HepG2 (cell line): ENCODE measurements around the gene TBL2. TPM values are rescaled to one million over a fixed set of nuclear protein-coding genes. Genes with fewer than 3 reads are reported as not detected.

ENCODE experiments used
- FOXA1 ChIP-seq, 2 experiments: fragments of 450-650 bp in 1 of 2; sonication (generic) in 1 of 2; formaldehyde crosslinking in 1 of 2; IDR thresholded peaks; 2 replicates each; pipeline versions ENCODE4 v1.4.0 to v1.6.1; 2016 to 2020; ENCODE audit warnings: missing genetic modification reagents in 1 of 2
- LRRFIP1 ChIP-seq: sonication (generic); formaldehyde crosslinking; conservative IDR thresholded peaks from 2 replicates; pipeline ENCODE4 v1.4.0; 2020; ENCODE audit warnings: missing genetic modification reagents
- SCMH1 ChIP-seq: sonication (generic); formaldehyde crosslinking; IDR thresholded peaks from 2 replicates; pipeline ENCODE4 v1.9.0; 2021; ENCODE audit warnings: missing genetic modification reagents, mild to moderate bottlenecking, borderline replicate concordance
- SRSF9 ChIP-seq: fragments of 200-400 bp; formaldehyde crosslinking; IDR thresholded peaks from 2 replicates; pipeline ENCODE4 v1.6.1; 2018; ENCODE audit warnings: borderline replicate concordance, mild to moderate bottlenecking, low read depth, low read length; ENCODE audit not compliant: insufficient read depth, poor library complexity, severe bottlenecking
- TCF7 ChIP-seq: sonication (generic); IDR thresholded peaks from 2 replicates; pipeline ENCODE4 v1.6.1; 2016; ENCODE audit warnings: antibody characterized with exemption, low read depth
- TEAD3 ChIP-seq: optimal IDR thresholded peaks from 2 replicates; pipeline ENCODE3; 2016; ENCODE audit warnings: borderline replicate concordance
- ZNF124 ChIP-seq: sonication (generic); formaldehyde crosslinking; IDR thresholded peaks from 2 replicates; pipeline ENCODE4 v1.4.0; 2020; ENCODE audit warnings: missing genetic modification reagents
- ZNF552 ChIP-seq: sonication (generic); formaldehyde crosslinking; IDR thresholded peaks from 2 replicates; pipeline ENCODE4 v1.9.0; 2022; ENCODE audit warnings: missing genetic modification reagents, mild to moderate bottlenecking, borderline replicate concordance
- ZNF569 ChIP-seq: sonication (generic); formaldehyde crosslinking; IDR thresholded peaks from 2 replicates; pipeline ENCODE4 v1.5.0; 2020; ENCODE audit warnings: mild to moderate bottlenecking, missing genetic modification reagents, moderate library complexity, borderline replicate concordance
- ZNF83 ChIP-seq: sonication (generic); formaldehyde crosslinking; IDR thresholded peaks from 2 replicates; pipeline ENCODE4 v1.4.0; 2020; ENCODE audit warnings: missing genetic modification reagents, mild to moderate bottlenecking, borderline replicate concordance
- ZSCAN21 ChIP-seq: sonication (generic); formaldehyde crosslinking; IDR thresholded peaks from 2 replicates; pipeline ENCODE4 v1.8.0; 2022; ENCODE audit warnings: mild to moderate bottlenecking, missing genetic modification reagents, moderate library complexity, borderline replicate concordance
- polyA plus RNA-seq, 8 experiments: library from polyadenylated mRNA; depleted of rRNA in 3 of 8; stranded (reverse) in 7 of 8; unstranded in 1 of 8; fragments of >200 nt; fragmentation: Illumina TruSeq in 4 of 8; extraction: Trizol in 4 of 8; gene quantifications; 2 replicates each; pipeline versions ENCODE4 v1.2.1 to v1.2.3, GENCODE V29; 2011 to 2016; ENCODE audit warnings: low read depth in 4 of 8, missing spikeins in 1 of 8, mixed read lengths in 1 of 8; ENCODE audit not compliant: insufficient read depth in 1 of 8
- total RNA-seq, 5 experiments: library from RNA; depleted of rRNA; stranded (reverse); fragments of >200 nt; fragmentation: Illumina TruSeq; extraction: Trizol; gene quantifications; 2 replicates each; pipeline ENCODE4 v1.2.3, GENCODE V29; 2016; ENCODE audit warnings: low read depth in 1 of 5
- TF ChIP-seq, protein P1 (sequence below): sonication (generic); formaldehyde crosslinking; IDR thresholded peaks from 2 replicates; pipeline ENCODE4 v1.5.1; 2020; ENCODE audit warnings: missing genetic modification reagents, mild to moderate bottlenecking, borderline replicate concordance
- TF ChIP-seq, protein P2 (sequence below): sonication (generic); formaldehyde crosslinking; IDR thresholded peaks from 2 replicates; pipeline ENCODE4 v1.4.0; 2020; ENCODE audit warnings: missing genetic modification reagents, borderline replicate concordance
- TF ChIP-seq, protein P3 (sequence below): sonication (generic); formaldehyde crosslinking; IDR thresholded peaks from 2 replicates; pipeline ENCODE4 v1.4.0; 2020; ENCODE audit warnings: missing genetic modification reagents
- TF ChIP-seq, protein P4 (sequence below): sonication (generic); formaldehyde crosslinking; IDR thresholded peaks from 2 replicates; pipeline ENCODE4 v1.8.1; 2023; ENCODE audit warnings: missing genetic modification reagents, inconsistent platforms, borderline replicate concordance

The TBL2 gene
- total and polyA plus RNA-seq, 2 of the 13 experiments (the other 11 are each of a cell fraction or from before 2014, with no cell fraction given): 43.4 to 47.2 TPM

DNA sequence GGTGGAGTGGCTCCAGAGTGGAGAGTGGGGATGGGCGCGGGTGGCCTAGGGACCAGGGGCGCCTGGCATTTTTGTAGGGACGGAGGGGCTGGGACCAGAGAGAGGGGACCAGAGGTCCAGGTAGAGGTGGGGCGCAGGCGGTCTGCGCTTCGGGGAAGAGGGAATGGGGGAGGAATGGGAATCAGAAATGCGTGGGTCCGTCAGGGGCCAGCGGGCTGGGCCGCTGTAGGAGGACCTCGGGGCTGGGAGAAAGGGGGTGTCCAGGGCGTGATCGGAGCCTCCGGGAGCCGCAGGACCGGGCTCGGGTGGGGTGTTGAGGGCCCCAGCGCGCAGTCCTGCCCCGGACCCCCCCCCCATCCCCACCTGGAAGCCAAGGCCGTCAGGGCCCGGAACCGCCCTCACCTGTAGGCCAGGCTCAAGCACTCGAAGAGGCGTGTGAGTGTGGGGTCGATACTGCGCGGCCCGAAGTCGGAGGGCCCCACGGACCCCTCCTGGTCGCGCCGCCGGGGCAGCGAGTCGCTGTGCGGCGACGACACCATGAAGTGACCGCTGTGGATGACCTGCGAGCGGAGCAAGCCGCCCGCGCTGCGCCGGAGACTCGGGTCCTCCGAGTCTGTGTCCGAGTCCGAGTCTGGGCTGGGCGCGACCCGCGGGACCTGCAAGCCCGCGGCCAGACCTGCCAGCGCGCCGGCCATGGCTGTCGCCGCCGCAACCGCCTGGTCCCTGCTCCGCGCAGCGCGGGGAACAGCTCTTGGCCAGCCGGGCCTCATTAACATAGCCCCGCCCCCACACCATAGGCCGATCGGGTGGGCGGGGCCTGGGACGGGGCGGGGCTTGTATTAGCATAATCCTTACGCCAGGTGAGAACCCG, 45.7 kb upstream of the TBL2 start, which contains the start of gene MLXIPL (continued):
- TF ChIP-seq ZNF124 (CRISPR knock-in tag): no peak
- TF ChIP-seq ZSCAN21 (CRISPR knock-in tag): peak; percentile 72; the same call in 1 of the 2 replicates
- no peak; the same call in 1 of the 2 replicates for TF ChIP-seq ZNF552 (CRISPR knock-in tag)
- TF ChIP-seq, protein P1, sequence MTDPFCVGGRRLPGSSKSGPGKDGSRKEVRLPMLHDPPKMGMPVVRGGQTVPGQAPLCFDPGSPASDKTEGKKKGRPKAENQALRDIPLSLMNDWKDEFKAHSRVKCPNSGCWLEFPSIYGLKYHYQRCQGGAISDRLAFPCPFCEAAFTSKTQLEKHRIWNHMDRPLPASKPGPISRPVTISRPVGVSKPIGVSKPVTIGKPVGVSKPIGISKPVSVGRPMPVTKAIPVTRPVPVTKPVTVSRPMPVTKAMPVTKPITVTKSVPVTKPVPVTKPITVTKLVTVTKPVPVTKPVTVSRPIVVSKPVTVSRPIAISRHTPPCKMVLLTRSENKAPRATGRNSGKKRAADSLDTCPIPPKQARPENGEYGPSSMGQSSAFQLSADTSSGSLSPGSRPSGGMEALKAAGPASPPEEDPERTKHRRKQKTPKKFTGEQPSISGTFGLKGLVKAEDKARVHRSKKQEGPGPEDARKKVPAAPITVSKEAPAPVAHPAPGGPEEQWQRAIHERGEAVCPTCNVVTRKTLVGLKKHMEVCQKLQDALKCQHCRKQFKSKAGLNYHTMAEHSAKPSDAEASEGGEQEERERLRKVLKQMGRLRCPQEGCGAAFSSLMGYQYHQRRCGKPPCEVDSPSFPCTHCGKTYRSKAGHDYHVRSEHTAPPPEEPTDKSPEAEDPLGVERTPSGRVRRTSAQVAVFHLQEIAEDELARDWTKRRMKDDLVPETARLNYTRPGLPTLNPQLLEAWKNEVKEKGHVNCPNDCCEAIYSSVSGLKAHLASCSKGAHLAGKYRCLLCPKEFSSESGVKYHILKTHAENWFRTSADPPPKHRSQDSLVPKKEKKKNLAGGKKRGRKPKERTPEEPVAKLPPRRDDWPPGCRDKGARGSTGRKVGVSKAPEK (CRISPR knock-in tag): no peak
- TF ChIP-seq, protein P2, sequence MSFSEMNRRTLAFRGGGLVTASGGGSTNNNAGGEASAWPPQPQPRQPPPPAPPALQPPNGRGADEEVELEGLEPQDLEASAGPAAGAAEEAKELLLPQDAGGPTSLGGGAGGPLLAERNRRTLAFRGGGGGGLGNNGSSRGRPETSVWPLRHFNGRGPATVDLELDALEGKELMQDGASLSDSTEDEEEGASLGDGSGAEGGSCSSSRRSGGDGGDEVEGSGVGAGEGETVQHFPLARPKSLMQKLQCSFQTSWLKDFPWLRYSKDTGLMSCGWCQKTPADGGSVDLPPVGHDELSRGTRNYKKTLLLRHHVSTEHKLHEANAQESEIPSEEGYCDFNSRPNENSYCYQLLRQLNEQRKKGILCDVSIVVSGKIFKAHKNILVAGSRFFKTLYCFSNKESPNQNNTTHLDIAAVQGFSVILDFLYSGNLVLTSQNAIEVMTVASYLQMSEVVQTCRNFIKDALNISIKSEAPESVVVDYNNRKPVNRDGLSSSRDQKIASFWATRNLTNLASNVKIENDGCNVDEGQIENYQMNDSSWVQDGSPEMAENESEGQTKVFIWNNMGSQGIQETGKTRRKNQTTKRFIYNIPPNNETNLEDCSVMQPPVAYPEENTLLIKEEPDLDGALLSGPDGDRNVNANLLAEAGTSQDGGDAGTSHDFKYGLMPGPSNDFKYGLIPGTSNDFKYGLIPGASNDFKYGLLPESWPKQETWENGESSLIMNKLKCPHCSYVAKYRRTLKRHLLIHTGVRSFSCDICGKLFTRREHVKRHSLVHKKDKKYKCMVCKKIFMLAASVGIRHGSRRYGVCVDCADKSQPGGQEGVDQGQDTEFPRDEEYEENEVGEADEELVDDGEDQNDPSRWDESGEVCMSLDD (CRISPR knock-in tag): no peak
- no peak for TF ChIP-seq ZNF83 (CRISPR knock-in tag)
- TF ChIP-seq, protein P3, sequence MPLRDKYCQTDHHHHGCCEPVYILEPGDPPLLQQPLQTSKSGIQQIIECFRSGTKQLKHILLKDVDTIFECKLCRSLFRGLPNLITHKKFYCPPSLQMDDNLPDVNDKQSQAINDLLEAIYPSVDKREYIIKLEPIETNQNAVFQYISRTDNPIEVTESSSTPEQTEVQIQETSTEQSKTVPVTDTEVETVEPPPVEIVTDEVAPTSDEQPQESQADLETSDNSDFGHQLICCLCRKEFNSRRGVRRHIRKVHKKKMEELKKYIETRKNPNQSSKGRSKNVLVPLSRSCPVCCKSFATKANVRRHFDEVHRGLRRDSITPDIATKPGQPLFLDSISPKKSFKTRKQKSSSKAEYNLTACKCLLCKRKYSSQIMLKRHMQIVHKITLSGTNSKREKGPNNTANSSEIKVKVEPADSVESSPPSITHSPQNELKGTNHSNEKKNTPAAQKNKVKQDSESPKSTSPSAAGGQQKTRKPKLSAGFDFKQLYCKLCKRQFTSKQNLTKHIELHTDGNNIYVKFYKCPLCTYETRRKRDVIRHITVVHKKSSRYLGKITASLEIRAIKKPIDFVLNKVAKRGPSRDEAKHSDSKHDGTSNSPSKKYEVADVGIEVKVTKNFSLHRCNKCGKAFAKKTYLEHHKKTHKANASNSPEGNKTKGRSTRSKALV: no peak; the same call in 1 of the 2 replicates
- TF ChIP-seq ZNF569: no peak
- no peak for TF ChIP-seq SCMH1 (CRISPR knock-in tag)
- TF ChIP-seq FOXA1 (IDR thresholded peaks at IDR 0.05): no peak
- TF ChIP-seq FOXA1 (CRISPR knock-in tag; IDR thresholded peaks at IDR 0.05): no peak
- TF ChIP-seq LRRFIP1 (CRISPR knock-in tag): no peak; the same call in 1 of the 2 replicates
- no peak for TF ChIP-seq TEAD3
- TF ChIP-seq, protein P4, sequence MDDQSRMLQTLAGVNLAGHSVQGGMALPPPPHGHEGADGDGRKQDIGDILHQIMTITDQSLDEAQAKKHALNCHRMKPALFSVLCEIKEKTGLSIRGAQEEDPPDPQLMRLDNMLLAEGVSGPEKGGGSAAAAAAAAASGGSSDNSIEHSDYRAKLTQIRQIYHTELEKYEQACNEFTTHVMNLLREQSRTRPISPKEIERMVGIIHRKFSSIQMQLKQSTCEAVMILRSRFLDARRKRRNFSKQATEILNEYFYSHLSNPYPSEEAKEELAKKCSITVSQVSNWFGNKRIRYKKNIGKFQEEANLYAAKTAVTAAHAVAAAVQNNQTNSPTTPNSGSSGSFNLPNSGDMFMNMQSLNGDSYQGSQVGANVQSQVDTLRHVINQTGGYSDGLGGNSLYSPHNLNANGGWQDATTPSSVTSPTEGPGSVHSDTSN: no peak
- TF ChIP-seq SRSF9: no peak
- no peak for TF ChIP-seq TCF7
